ENCODE data around the gene MAP9. TPM values are rescaled to one million over a fixed set of nuclear protein-coding genes. Genes with fewer than 3 reads are reported as not detected.
"Not testable (repeated sequence)": the region's sequence is repeated elsewhere in the genome, so short reads cannot be mapped to it uniquely, and the experiment has no call there.

MAP9 gene
- total RNA-seq: 2.9 TPM
- 1 to 10 TPM; 1.1 to 3.3 (median 2.2) TPM for polyA plus RNA-seq

- H3K27ac ChIP-seq (ENCODE audit: insufficient read depth, low read length, poor library complexity, severe bottlenecking): peak within 1 kb of the TSS; percentile 77
- peak within 1 kb of the TSS; percentile 78 for H3K4me3 ChIP-seq (ENCODE audit: low read depth, low read length)
- no peaks in the 10 kb centered on the region for H3K36me3 Mint-ChIP-seq
- DNase-seq (peak; percentile 80 to 96 (median 88)), ATAC-seq (ENCODE audit: low read depth in 2 of 2) (peak; percentile 89 to 92)
- H3K36me3 ChIP-seq (ENCODE audit: control insufficient read depth, insufficient read depth, low read length): no peaks in the 10 kb centered on the region
- peak within 1 kb of the TSS; percentile 87 to 95 (median 91) for H3K27ac Mint-ChIP-seq
- H3K9me3 ChIP-seq (ENCODE audit: control insufficient read depth in 2 of 2, low read length in 2 of 2): no peaks in the 10 kb centered on the region
- no peaks in the 10 kb centered on the region for H3K9me3 Mint-ChIP-seq
- H3K4me3 Mint-ChIP-seq: peak within 1 kb of the TSS; percentile 83 to 94 (median 90)
- H3K27me3 Mint-ChIP-seq: no peaks in the 10 kb centered on the region
- H3K27me3 ChIP-seq (ENCODE audit: control insufficient read depth, insufficient read depth, low read length): no peaks in the 10 kb centered on the region
- H3K4me1 ChIP-seq (ENCODE audit: control insufficient read depth, insufficient read depth, low read length, poor library complexity, severe bottlenecking): peaks cover 13% of the 10 kb centered on the region
- peaks cover 5 to 18% (median 11%) of the 10 kb centered on the region in 4 donors for H3K4me1 Mint-ChIP-seq
Measured at GRCh38 chr4:155376387-155377268, at the start of gene MAP9. MAP9 (minus strand) TSS chr4:155376965; CDS start chr4:155375850, 1,115 bp downstream.

GRCh38 chr4:155424778-155425177 lies 48.0 kb upstream of the MAP9 start:
- DNase-seq; H3K27ac Mint-ChIP-seq; H3K4me3 ChIP-seq (ENCODE audit: low read depth, low read length); H3K4me3 Mint-ChIP-seq; H3K27me3 ChIP-seq (ENCODE audit: control insufficient read depth, insufficient read depth, low read length); H3K36me3 ChIP-seq (ENCODE audit: control insufficient read depth, insufficient read depth, low read length); H3K4me1 ChIP-seq (ENCODE audit: control insufficient read depth, insufficient read depth, low read length, poor library complexity, severe bottlenecking); ATAC-seq (ENCODE audit: low read depth in 2 of 2); H3K4me1 Mint-ChIP-seq; H3K36me3 Mint-ChIP-seq; H3K9me3 ChIP-seq (ENCODE audit: control insufficient read depth in 2 of 2, low read length in 2 of 2); H3K27me3 Mint-ChIP-seq; H3K27ac ChIP-seq (ENCODE audit: insufficient read depth, low read length, poor library complexity, severe bottlenecking); H3K9me3 Mint-ChIP-seq: not testable (repeated sequence)

- no peak for DNase-seq
- Mint-ChIP-seq H3K4me3 (no peak overlapping the region), H3K27me3 (peaks cover 7% of the 10 kb centered on the region), H3K4me1 (no peaks in the 10 kb centered on the region), H3K9me3 (peaks cover 0 to 3% (median under 1%) of the 10 kb centered on the region in 7 donors), H3K36me3 (no peaks in the 10 kb centered on the region), H3K27ac (no peak overlapping the region)
- Histone ChIP-seq H3K27me3 (ENCODE audit: control insufficient read depth, insufficient read depth, low read length) (no peaks in the 10 kb centered on the region), H3K36me3 (ENCODE audit: control insufficient read depth, insufficient read depth, low read length) (no peaks in the 10 kb centered on the region), H3K9me3 (ENCODE audit: control insufficient read depth in 2 of 2, low read length in 2 of 2) (no peaks in the 10 kb centered on the region), H3K27ac (ENCODE audit: insufficient read depth, low read length, poor library complexity, severe bottlenecking) (no peak overlapping the region), H3K4me1 (ENCODE audit: control insufficient read depth, insufficient read depth, low read length, poor library complexity, severe bottlenecking) (no peaks in the 10 kb centered on the region), H3K4me3 (ENCODE audit: low read depth, low read length) (no peak overlapping the region)
- no peak for ATAC-seq (ENCODE audit: low read depth in 2 of 2)
Measured at GRCh38 chr4:155423671-155424070, 46.9 kb upstream of the MAP9 start.

GRCh38 chr4:155419266-155419665 lies 42.5 kb upstream of the MAP9 start:
- no peak for ATAC-seq (ENCODE audit: low read depth in 2 of 2)
- no peaks in the 10 kb centered on the region for H3K9me3 ChIP-seq (ENCODE audit: control insufficient read depth in 2 of 2, low read length in 2 of 2)
- no peaks in the 10 kb centered on the region for H3K4me1 Mint-ChIP-seq

DNA sequence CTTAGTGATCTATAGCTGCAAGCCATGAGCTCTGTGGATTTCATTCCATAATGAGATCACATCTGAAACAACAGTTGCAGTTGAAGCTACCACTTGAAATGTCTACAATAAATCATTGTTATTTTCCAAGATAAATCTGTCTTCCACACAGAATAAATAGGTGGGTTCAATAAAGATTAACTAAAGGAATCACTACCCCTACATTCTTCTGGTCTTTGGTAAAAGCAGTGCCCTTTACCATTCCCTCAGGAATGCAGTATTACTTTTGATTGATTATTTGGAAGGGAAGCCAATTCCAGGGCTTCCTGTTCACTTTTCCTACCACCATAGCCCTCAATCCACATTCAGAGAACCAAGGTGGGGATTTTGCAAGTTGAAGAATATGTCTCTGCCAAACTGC lies 38.9 kb upstream of the MAP9 start:
- ATAC-seq (ENCODE audit: low read depth in 2 of 2) (no peak), DNase-seq (no peak)
- H3K27me3 ChIP-seq (ENCODE audit: control insufficient read depth, insufficient read depth, low read length): no peaks in the 10 kb centered on the region
- no peaks in the 10 kb centered on the region for H3K4me1 ChIP-seq (ENCODE audit: control insufficient read depth, insufficient read depth, low read length, poor library complexity, severe bottlenecking)
- no peaks in the 10 kb centered on the region for H3K4me1 Mint-ChIP-seq
- peaks cover 0 to 5% (median 0%) of the 10 kb centered on the region in 7 donors for H3K9me3 Mint-ChIP-seq
- no peaks in the 10 kb centered on the region for H3K9me3 ChIP-seq (ENCODE audit: control insufficient read depth in 2 of 2, low read length in 2 of 2)
- H3K4me3 ChIP-seq (ENCODE audit: low read depth, low read length): no peak overlapping the region
- no peak overlapping the region for H3K27ac ChIP-seq (ENCODE audit: insufficient read depth, low read length, poor library complexity, severe bottlenecking)
- H3K36me3 Mint-ChIP-seq: no peaks in the 10 kb centered on the region
- H3K27ac Mint-ChIP-seq: no peak overlapping the region
- H3K4me3 Mint-ChIP-seq: no peak overlapping the region
- peaks cover 4% of the 10 kb centered on the region for H3K27me3 Mint-ChIP-seq
- no peaks in the 10 kb centered on the region for H3K36me3 ChIP-seq (ENCODE audit: control insufficient read depth, insufficient read depth, low read length)

More at GRCh38 chr4:155419266-155419665, 42.5 kb upstream of the MAP9 start:
- Histone ChIP-seq H3K27ac (ENCODE audit: insufficient read depth, low read length, poor library complexity, severe bottlenecking) (no peak overlapping the region), H3K36me3 (ENCODE audit: control insufficient read depth, insufficient read depth, low read length) (no peaks in the 10 kb centered on the region), H3K4me3 (ENCODE audit: low read depth, low read length) (no peak overlapping the region), H3K27me3 (ENCODE audit: control insufficient read depth, insufficient read depth, low read length) (no peaks in the 10 kb centered on the region), H3K4me1 (ENCODE audit: control insufficient read depth, insufficient read depth, low read length, poor library complexity, severe bottlenecking) (no peaks in the 10 kb centered on the region)
- H3K4me3 Mint-ChIP-seq: no peak overlapping the region
- H3K36me3 Mint-ChIP-seq: no peaks in the 10 kb centered on the region
- H3K9me3 Mint-ChIP-seq: peaks cover 0 to 5% (median 0%) of the 10 kb centered on the region in 7 donors
- H3K27ac Mint-ChIP-seq: no peak overlapping the region
- H3K27me3 Mint-ChIP-seq: peaks cover 7% of the 10 kb centered on the region
- no peak for DNase-seq

DNA sequence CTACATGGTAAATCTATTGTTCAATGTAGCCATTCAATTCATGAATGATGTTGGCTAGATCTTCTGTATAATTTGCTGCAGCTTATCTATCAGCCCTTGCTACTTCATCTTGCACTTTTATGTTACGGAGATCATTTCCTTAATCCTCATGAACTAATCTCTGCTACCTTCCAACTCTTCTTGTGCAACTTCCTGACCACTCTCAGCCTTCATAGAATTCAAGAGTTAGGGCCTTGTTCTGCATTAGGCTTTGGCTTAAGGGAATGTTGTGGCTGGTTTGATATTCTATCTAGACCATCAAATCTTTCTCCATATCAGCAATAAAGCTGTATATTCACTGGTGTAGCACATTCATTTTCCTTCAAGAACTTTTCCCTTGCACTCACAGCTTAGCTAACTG lies 36.7 kb upstream of the MAP9 start:
- Mint-ChIP-seq H3K4me3 (no peak overlapping the region), H3K27me3 (peaks cover 5% of the 10 kb centered on the region), H3K27ac (no peak overlapping the region), H3K4me1 (no peaks in the 10 kb centered on the region), H3K9me3 (peaks cover 0 to 2% (median 0%) of the 10 kb centered on the region in 7 donors), H3K36me3 (no peaks in the 10 kb centered on the region)
- DNase-seq (no peak), ATAC-seq (ENCODE audit: low read depth in 2 of 2) (no peak)
- Histone ChIP-seq H3K4me3 (ENCODE audit: low read depth, low read length) (no peak overlapping the region), H3K27ac (ENCODE audit: insufficient read depth, low read length, poor library complexity, severe bottlenecking) (no peak overlapping the region), H3K36me3 (ENCODE audit: control insufficient read depth, insufficient read depth, low read length) (no peaks in the 10 kb centered on the region), H3K27me3 (ENCODE audit: control insufficient read depth, insufficient read depth, low read length) (no peaks in the 10 kb centered on the region), H3K4me1 (ENCODE audit: control insufficient read depth, insufficient read depth, low read length, poor library complexity, severe bottlenecking) (no peaks in the 10 kb centered on the region), H3K9me3 (ENCODE audit: control insufficient read depth in 2 of 2, low read length in 2 of 2) (no peaks in the 10 kb centered on the region)

GRCh38 chr4:155411546-155411945 lies 34.8 kb upstream of the MAP9 start:
- ATAC-seq (ENCODE audit: low read depth in 2 of 2): no peak
- Histone ChIP-seq H3K27me3 (ENCODE audit: control insufficient read depth, insufficient read depth, low read length) (no peaks in the 10 kb centered on the region), H3K4me1 (ENCODE audit: control insufficient read depth, insufficient read depth, low read length, poor library complexity, severe bottlenecking) (no peaks in the 10 kb centered on the region), H3K9me3 (ENCODE audit: control insufficient read depth in 2 of 2, low read length in 2 of 2) (no peaks in the 10 kb centered on the region), H3K27ac (ENCODE audit: insufficient read depth, low read length, poor library complexity, severe bottlenecking) (no peak overlapping the region), H3K36me3 (ENCODE audit: control insufficient read depth, insufficient read depth, low read length) (no peaks in the 10 kb centered on the region), H3K4me3 (ENCODE audit: low read depth, low read length) (no peak overlapping the region)
- no peaks in the 10 kb centered on the region for H3K36me3 Mint-ChIP-seq
- H3K27ac Mint-ChIP-seq: no peak overlapping the region
- no peaks in the 10 kb centered on the region for H3K4me1 Mint-ChIP-seq
- H3K27me3 Mint-ChIP-seq: peaks cover 5% of the 10 kb centered on the region
- H3K9me3 Mint-ChIP-seq: no peaks in the 10 kb centered on the region
- no peak for DNase-seq
- H3K4me3 Mint-ChIP-seq: no peak overlapping the region

DNA sequence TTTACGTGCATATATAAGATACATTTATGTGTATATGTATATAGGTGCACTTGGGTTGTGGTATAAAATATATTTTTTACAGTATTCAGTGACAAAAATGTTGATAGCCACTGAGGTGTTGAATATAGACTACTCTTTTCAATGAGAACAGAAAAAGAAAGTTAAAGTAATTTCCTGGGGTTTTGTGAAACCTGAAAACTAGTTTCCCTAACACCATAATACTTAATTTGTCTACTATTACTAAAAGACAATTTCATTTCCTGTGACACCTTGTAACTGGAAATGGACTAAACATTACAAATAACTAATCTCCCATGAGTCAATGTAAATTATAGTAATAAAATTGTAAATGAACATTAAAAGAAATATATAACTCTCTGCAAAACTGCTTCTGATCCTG lies 32.0 kb upstream of the MAP9 start:
- H3K9me3 ChIP-seq (ENCODE audit: control insufficient read depth in 2 of 2, low read length in 2 of 2): no peaks in the 10 kb centered on the region
- no peak overlapping the region for H3K27ac ChIP-seq (ENCODE audit: insufficient read depth, low read length, poor library complexity, severe bottlenecking)
- DNase-seq (no peak), ATAC-seq (ENCODE audit: low read depth in 2 of 2) (no peak)
- no peaks in the 10 kb centered on the region for H3K36me3 Mint-ChIP-seq
- H3K36me3 ChIP-seq (ENCODE audit: control insufficient read depth, insufficient read depth, low read length): no peaks in the 10 kb centered on the region
- H3K27me3 Mint-ChIP-seq: peaks cover 5% of the 10 kb centered on the region
- H3K4me3 ChIP-seq (ENCODE audit: low read depth, low read length): no peak overlapping the region
- H3K4me1 ChIP-seq (ENCODE audit: control insufficient read depth, insufficient read depth, low read length, poor library complexity, severe bottlenecking): no peaks in the 10 kb centered on the region
- H3K4me1 Mint-ChIP-seq: no peaks in the 10 kb centered on the region
- no peaks in the 10 kb centered on the region for H3K9me3 Mint-ChIP-seq
- no peak overlapping the region for H3K4me3 Mint-ChIP-seq
- H3K27me3 ChIP-seq (ENCODE audit: control insufficient read depth, insufficient read depth, low read length): no peaks in the 10 kb centered on the region
- no peak overlapping the region for H3K27ac Mint-ChIP-seq
